GM13976 (cell line): Measurements from ENCODE around the gene SUGCT.

Source experiments
- DNase-seq: peaks from one replicate; pipeline ENCODE4 v3.0.0; 2012; ENCODE audit warnings: low spot score
- in situ Hi-C: fragments of 300-500 bp; cut with MboI; formaldehyde crosslinking; loops from one replicate; pipeline ENCODE4 v1.12.0; 2022; ENCODE audit warnings: low sequenced_read_pairs, mixed read lengths, inconsistent platforms; ENCODE audit not compliant: unreplicated experiment
- TF ChIP-seq, protein P1 (sequence below): IDR thresholded peaks from 2 replicates; pipeline ENCODE4 v1.5.1; 2012; ENCODE audit warnings: borderline replicate concordance, mild to moderate bottlenecking; ENCODE audit not compliant: insufficient read depth; ENCODE audit errors: extremely low read depth, missing control alignments, control extremely low read depth

Gene SUGCT

DNA sequence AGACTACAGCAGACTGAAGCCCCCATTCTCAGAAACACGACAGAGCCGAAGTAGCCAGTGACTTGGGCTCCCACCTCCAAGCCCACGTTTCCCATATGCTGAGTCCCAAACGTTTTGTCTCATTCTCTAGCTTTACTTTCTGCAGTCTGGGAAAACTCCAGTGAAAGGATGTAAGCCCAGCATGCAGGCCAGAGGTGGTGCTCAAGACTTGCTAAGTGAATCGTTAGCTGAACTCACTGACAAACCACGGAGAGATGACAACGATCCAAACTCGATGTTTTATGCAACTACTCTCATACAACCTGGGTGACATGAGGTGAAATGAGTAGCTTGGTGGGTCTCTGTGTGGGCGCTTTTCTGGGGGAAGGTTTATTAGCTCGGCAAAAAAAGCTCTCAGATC is 731.8 kb downstream of the SUGCT start:
- in situ Hi-C loops, result no loop called here
- TF ChIP-seq, protein P1, sequence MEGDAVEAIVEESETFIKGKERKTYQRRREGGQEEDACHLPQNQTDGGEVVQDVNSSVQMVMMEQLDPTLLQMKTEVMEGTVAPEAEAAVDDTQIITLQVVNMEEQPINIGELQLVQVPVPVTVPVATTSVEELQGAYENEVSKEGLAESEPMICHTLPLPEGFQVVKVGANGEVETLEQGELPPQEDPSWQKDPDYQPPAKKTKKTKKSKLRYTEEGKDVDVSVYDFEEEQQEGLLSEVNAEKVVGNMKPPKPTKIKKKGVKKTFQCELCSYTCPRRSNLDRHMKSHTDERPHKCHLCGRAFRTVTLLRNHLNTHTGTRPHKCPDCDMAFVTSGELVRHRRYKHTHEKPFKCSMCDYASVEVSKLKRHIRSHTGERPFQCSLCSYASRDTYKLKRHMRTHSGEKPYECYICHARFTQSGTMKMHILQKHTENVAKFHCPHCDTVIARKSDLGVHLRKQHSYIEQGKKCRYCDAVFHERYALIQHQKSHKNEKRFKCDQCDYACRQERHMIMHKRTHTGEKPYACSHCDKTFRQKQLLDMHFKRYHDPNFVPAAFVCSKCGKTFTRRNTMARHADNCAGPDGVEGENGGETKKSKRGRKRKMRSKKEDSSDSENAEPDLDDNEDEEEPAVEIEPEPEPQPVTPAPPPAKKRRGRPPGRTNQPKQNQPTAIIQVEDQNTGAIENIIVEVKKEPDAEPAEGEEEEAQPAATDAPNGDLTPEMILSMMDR, result no peak
- no peak for DNase-seq

DNA sequence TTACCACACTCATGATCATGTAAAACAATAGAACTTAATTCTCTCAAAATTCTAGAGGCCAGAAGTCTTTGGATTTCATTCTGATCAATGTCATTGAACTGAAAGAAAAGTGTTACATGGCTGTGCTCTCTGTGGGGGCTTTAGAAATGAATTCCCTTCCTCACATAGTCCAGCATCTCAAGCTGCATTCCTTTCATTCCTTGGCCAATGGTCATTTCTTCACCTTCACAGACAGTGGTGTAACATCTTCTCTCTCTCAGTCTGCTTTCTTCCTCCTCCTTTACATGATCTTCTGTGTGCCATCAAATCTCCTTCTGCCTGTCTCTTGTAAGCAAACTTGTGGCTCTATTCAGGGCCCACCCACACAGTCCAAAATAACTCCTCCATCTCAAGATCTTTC is 735.3 kb downstream of the SUGCT start:
- TF ChIP-seq, protein P1, result no peak
- DNase-seq, result no peak
- in situ Hi-C loops, result no loop called here

DNA sequence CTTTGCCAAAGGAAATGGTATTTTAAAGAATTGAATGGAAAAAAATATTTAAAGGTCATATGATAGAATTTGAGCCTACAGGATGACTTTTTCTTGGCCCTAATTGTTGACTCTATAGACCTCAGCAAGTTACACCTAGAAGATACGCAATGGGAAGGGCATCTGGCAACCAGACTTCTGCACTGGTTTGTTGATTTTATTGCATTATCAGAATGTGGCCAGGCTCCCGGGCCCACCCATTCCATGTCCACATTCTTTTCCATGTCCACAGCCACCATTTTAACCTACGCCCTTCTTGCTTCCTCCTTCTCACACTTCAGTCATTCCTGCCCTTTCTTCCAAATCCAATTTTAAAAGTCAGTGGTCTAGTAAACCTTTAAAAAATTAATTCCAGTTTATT is 738.4 kb downstream of the SUGCT start:
- no peak for DNase-seq
- TF ChIP-seq, protein P1, result no peak
- in situ Hi-C loops, result no loop called here

DNA sequence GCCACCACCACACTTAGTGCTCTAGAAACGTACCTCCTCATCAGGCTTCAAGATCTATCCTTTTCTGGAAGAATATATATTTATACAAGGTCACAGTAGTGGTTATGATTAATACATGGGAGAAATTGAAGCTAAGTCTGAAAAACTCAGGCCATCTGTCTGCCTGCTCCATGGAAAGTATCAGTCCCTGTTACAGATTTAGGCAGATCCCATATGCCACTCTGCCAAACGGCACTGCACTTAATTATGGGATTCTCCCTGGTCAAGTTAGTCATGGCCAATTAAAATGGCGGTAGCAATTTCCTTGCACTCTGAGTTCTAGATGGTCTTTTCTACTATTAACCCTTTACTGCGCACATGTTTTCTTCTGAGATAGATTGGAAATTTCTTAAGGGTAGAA is 740.0 kb downstream of the SUGCT start:
- in situ Hi-C loops, result no loop called here
- DNase-seq, result no peak
- TF ChIP-seq, protein P1, result no peak

DNA sequence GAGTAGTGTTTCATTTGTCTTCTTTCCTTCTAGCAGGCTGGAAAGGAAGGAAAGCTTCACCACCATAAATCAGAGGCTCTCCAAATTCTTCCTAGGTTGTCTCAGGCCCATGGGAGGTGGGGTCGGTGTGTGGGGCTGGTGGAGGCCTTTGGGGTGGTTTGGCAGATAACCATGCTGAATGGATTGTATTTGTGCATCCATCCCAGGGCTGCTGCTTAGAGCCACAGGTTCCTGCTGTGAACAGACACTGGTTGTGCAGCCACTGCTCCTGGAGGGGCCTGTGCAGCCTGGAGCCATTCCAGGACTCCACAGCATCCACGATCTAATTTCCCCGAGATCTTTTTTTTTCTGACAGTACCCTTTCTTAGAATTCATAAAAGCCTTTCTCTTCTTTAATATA is 741.8 kb downstream of the SUGCT start:
- in situ Hi-C loops, result no loop called here
- TF ChIP-seq, protein P1, result no peak
- no peak for DNase-seq

DNA sequence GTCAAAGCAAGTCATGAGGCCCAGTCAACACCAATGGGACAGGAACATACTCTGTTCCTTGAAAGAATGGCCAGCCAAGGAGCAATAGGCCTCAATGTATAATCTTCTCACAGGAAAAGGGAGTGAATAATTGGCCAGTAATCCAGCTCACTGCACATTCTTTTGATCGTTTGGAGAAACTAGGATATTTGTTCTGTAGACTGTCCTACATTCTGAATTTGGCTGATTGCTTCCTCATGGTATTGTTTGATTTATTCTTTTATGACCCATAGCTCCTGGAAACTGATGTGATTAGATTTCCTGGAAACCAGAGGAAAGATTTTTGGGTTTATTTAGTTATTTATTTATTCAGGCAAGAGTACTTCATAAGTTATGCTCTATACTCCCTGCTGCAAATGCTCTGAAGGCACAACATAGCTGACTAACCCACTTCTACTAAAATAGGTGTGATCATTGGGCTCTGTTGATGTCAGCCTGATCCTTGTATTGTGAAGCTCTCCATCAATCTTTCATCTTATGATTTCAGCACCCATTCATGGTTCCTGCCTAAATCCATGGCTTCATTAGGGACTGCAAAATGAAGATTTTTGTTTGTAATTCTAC is 745.2 kb downstream of the SUGCT start:
- in situ Hi-C loops, result no loop called here
- TF ChIP-seq, protein P1, result no peak
- no peak for DNase-seq

DNA sequence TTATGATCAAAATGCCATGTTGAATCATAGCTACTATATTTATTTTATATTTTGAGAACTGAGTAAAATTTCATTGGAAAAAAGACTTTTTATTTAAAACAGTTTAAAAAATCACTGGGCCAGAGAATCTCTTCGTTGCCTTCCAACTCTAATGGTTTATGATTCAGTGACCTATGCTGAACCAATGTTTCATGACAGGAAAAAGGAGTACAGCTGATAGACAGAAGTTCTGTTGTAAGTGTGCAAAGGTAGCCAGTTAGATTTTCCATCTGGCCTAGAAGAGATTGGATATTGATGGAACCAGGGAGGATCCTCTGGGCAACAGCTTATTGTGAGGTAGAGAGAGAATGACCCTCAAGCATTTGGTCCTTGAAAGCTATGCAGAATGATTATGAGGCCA is 745.8 kb downstream of the SUGCT start:
- DNase-seq, result no peak
- in situ Hi-C loops, result no loop called here
- TF ChIP-seq, protein P1, result no peak
